Measurements from ENCODE around the gene NLRC5.

GRCh38 chr16:57045694-57046381 lies 56.5 kb downstream of the NLRC5 start:
- TF ChIP-seq CTCF (conservative IDR thresholded peaks at IDR 0.05; ENCODE audit: low read depth, low read length) (peak; percentile 54), EZH2 (IDR thresholded peaks at IDR 0.05; ENCODE audit: low read length, unreplicated experiment) (no peak), EZH2phosphoT487 (IDR thresholded peaks at IDR 0.05; ENCODE audit: borderline replicate concordance, low read length) (no peak)
